A549 (cell line): ENCODE data around the gene AGBL4.

Source experiments
- CTCF ChIP-seq: fragments of >200 bp; sonication (Bioruptor Twin); formaldehyde crosslinking; IDR thresholded peaks from 3 replicates; pipeline ENCODE4 v1.5.1; 2016
- KDM1A ChIP-seq: fragments of 200-600 bp; sonication (generic); IDR thresholded peaks from 2 replicates; pipeline ENCODE4 v1.6.1; 2016; ENCODE audit warnings: low read depth, mild to moderate bottlenecking
- MAX ChIP-seq: IDR thresholded peaks from 2 replicates; pipeline ENCODE4 v1.6.1; 2012
- RNF2 ChIP-seq: fragments of 200-600 bp; sonication (generic); IDR thresholded peaks from 2 replicates; pipeline ENCODE4 v1.6.1; 2016; ENCODE audit warnings: low read depth, mild to moderate bottlenecking, antibody characterized with exemption, moderate library complexity, borderline replicate concordance

DNA sequence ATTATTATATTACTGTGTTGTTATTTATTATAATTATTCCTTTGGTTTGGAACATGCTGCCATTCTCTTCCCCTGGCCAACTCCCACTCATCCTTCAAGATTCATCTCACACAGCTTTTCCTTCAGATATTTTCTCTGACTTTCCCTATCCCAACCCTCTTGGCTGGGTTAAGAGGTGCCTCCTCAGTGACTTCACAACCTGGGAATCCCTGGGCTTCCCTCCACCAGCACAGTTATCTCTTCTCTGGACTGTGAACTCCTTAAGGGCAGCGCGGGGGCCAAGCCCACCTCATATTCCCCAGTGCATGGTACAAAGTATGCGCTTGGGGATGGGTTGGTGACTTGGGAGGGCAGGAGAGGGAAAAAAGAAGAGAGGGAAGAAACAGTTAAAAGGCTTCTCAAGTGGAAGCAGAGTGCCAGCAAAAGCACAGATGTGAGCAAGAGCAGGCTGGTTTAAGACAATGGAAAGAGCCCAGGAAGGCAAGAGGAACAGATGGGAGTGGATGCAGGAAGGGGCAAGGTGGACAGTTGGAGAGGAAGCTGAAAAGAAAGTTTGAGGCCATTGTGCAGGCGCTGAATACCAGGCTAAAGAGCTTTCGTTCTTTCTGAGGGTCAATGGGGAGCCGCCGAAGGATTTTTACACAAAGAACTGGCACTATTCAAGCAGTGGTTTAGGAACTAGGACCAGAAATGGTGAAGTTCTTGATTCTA, 1379.4 kb downstream of the AGBL4 start:
- TF ChIP-seq KDM1A (no peak), CTCF (no peak), MAX (no peak), RNF2 (no peak)
